Lower leg skin (tissue), 4 donors: Measurements from ENCODE around the gene GSN. TPM values are rescaled to one million over a fixed set of nuclear protein-coding genes. Genes with fewer than 3 reads are reported as not detected.

Source experiments
- DNase-seq, 2 donors: peaks; one replicate each; pipeline ENCODE4 v3.0.0-alpha.2; 2019; ENCODE audit warnings: low spot score in 2 of 2
- H3K4me3 ChIP-seq: fragments of 200-600 bp; sonication (generic); 2 replicates; pipeline ENCODE4 v1.5.1; 2017; ENCODE audit warnings: mild to moderate bottlenecking, low read depth; ENCODE audit not compliant: poor library complexity, severe bottlenecking
- POLR2A ChIP-seq, 2 donors: fragments of 450-650 bp; IDR thresholded peaks; one replicate each; pipeline ENCODE4 v1.6.1; 2016 to 2017; ENCODE audit warnings: antibody characterized with exemption in 2 of 2, mild to moderate bottlenecking in 1 of 2, moderate library complexity in 1 of 2
- WGBS, 2 donors: methylation state at CpG; one replicate each; pipeline ENCODE4 v1.1.5; 2018; 5-methylcytosine and 5-hydroxymethylcytosine counted together
- intact Hi-C: fragments of 100-400 bp; cut with DNase I; formaldehyde crosslinking; loops from one replicate; pipeline ENCODE4 v1.15.0; 2023; ENCODE audit warnings: low total_unique reads
- total RNA-seq, 4 donors: library from RNA; depleted of rRNA; stranded (reverse); fragments of >200 nt; gene quantifications; one replicate each; pipeline ENCODE4 v1.1.0, GENCODE V29; 2016
- TF ChIP-seq, protein P1 (sequence below), 3 donors: fragments of 450-650 bp; IDR thresholded peaks; one replicate each; pipeline ENCODE4 v1.5.1; 2016; ENCODE audit warnings: antibody characterized with exemption in 3 of 3, mild to moderate bottlenecking in 3 of 3, moderate library complexity in 2 of 3

The GSN gene
- total RNA-seq, 4 donors from 2014 or later, result 835 to 2,031 (median 1,042) TPM

DNA sequence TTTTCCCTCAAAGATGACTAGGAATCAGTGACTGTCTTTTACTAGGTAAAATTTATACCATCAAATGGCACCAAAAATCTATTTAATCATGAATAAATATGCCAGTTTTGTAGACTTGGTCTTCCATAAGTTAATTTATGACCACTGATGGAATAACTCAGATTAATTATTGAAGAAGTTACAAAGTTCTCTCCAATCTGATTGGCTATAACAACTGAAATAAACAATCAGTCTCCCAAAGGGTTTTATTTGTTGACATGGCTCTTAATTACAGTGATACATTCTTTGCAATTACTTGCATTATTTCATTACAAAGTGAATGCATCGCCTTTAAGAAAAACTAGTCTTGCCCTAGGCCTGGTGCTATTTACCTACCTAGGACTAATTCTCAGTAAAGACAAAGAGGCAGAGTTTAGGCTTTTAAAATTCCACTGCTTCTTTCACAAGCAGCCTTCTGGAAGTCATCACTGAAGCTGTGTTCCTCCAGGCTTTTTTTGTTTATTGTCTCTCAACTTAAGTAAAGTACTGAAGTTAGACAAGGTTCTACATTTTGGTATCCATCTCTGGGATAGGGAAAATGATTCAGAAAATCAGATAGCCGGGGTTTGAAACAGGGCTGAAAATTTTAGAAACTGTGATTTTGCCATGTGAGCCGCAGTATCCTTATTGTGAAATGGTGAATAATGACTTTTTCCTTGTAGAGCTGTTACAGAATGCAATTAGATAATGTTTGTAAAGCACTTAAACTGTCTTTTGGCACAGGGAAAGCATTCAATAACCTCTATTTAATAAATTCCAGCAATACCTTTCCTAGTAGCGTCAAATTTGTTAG lies 99.6 kb downstream of the GSN start:
- intact Hi-C loops, result loop anchor here (5.0 kb wide), 1 partner anchor 40 kb away; no protein-coding TSS in a partner anchor
- 23 to 25% methylated on average over 4 of the region's 4 CpGs for WGBS, 2 donors
- DNase-seq, result no peak

DNA sequence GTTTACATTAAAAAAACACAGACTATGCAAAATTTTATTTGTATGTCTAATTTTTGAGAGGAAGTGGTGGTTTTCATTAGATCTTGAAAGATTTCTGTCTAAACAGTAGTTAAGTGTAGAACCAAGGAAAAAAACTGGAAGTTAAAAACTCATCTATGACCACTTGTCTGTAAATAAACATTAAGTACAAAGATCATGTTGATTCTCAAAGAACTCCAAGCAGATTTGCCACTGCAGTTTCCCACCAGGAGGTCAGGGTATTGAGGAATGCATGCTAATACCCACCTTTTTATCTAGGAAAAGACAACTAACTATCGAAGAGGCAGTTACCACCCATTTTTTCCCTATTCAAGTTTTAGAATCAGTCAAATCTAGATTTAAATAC lies 100.2 kb downstream of the GSN start:
- H3K4me3 ChIP-seq, result no peak overlapping the region
- 52 to 53% methylated on average over 1 of the region's 1 CpG for WGBS, 2 donors
- TF ChIP-seq, protein P1, sequence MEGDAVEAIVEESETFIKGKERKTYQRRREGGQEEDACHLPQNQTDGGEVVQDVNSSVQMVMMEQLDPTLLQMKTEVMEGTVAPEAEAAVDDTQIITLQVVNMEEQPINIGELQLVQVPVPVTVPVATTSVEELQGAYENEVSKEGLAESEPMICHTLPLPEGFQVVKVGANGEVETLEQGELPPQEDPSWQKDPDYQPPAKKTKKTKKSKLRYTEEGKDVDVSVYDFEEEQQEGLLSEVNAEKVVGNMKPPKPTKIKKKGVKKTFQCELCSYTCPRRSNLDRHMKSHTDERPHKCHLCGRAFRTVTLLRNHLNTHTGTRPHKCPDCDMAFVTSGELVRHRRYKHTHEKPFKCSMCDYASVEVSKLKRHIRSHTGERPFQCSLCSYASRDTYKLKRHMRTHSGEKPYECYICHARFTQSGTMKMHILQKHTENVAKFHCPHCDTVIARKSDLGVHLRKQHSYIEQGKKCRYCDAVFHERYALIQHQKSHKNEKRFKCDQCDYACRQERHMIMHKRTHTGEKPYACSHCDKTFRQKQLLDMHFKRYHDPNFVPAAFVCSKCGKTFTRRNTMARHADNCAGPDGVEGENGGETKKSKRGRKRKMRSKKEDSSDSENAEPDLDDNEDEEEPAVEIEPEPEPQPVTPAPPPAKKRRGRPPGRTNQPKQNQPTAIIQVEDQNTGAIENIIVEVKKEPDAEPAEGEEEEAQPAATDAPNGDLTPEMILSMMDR (IDR thresholded peaks at IDR 0.05), result no peak
- no peak for TF ChIP-seq POLR2A (IDR thresholded peaks at IDR 0.05)
- intact Hi-C loops, result loop anchor here (5.0 kb wide), 1 partner anchor 41 kb away; no protein-coding TSS in a partner anchor
- no peak for DNase-seq

More for the DNA sequence above, 99.6 kb downstream of the GSN start:
- no peak overlapping the region for H3K4me3 ChIP-seq
- no peak for TF ChIP-seq POLR2A (IDR thresholded peaks at IDR 0.05)
- TF ChIP-seq, protein P1 (IDR thresholded peaks at IDR 0.05), result no peak

DNA sequence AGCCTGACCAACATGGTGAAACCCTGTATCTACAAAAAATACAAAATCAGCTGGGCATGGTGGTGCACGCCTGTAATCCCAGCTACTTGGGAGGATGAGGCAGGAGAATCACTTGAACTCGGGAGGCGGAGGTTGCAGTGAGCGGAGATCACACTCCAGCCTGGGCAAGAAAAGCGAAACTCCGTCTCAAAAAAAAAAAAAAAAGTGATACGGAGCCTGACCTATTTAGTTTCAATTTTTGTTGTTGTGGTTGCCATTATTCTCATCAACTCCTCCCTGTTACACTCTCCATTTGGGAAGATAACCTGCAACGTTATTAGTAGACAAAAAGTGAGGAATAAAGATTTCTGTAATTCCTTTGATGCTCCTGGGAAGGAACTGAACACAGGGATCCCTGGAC lies 100.8 kb downstream of the GSN start:
- H3K4me3 ChIP-seq, result peak overlapping the region; percentile 41
- DNase-seq, result no peak
- WGBS, 2 donors, result 17 to 36% methylated on average over 8 of the region's 8 CpGs
- intact Hi-C loops, result loop anchor here (5.0 kb wide), 1 partner anchor 41 kb away; no protein-coding TSS in a partner anchor
- TF ChIP-seq, protein P1 (IDR thresholded peaks at IDR 0.05), result no peak
- no peak for TF ChIP-seq POLR2A (IDR thresholded peaks at IDR 0.05)

DNA sequence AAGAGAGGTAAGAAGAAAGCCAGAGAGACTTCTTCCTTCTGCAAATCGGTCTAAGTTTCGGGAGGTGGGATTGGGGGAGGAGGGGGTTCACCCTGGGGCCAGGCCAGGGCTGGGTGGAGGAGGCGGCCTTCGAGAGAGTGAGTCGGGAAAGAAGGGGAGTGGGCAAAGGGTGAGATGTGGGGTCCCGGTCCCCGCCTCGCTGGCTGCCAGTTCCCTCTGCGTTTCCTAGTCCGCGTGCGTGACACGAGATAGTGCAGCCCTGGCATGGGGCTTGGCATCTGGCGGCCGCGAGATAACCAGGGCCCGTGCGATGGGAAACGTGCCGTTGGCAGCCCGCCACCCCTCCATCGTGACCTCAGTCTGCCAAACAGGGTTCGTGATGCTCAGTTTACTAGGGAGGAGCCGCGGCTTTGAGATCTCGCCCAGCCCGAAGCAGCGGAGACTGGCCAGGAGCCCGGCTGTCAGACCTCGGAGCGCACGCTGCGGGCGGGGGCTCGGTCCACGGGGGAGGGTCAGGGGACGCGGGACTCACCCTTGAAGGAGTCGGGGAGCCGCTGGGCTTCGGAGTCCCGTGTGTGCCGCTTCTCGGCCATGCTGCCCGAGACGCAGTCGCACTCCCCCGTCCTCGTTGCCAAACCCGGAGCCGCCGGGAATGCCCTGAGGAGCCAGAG lies 101.8 kb downstream of the GSN start, which contains the start of gene STOM:
Gene STOM (minus strand): TSS at position 656 of the 671 bp plus-strand sequence. CDS start 63 bp downstream, at position 593.
- 1% methylated on average over 23 to 32 of the region's 52 CpGs for WGBS, 2 donors
- H3K4me3 ChIP-seq, result peak within 1 kb of the TSS; percentile 41
- intact Hi-C loops, result loop anchor here (5.0 kb wide), 1 partner anchor 42 kb away; no protein-coding TSS in a partner anchor
- TF ChIP-seq, protein P1 (IDR thresholded peaks at IDR 0.05), result no peak
- TF ChIP-seq POLR2A (IDR thresholded peaks at IDR 0.05), result peak in 1 of 2 donors; percentile 98
- DNase-seq, result peak; percentile 96 to 99

DNA sequence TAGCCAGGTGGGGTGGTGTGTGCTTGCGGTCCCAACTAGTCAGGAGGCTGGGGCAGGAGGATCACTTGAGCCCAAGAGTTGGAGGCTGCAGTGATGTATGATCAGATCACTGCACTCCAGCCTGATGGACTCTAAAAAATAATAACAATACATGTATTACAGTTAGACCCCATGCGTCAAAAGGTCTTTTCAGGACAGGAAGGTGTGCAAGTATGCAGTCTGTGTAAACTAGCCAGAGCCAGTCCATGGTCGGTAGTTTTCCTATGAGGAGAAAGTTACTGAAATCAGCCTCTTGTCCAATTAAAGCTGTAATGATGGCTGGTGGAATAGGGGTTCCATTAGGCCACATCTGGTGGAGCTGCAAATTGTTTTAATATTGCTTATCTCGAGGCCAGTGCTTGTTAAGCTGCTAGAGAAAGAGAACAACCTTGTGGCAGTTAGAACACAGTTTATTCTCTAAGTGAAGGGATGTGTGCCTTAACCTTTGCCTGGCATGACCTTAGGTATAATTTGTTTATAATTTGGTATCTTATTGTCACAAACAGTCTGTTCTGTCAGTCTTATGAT lies 103.6 kb downstream of the GSN start:
- WGBS, 2 donors, result 66 to 71% methylated on average over 4 of the region's 4 CpGs
- intact Hi-C loops, result no loop called here
- TF ChIP-seq POLR2A (IDR thresholded peaks at IDR 0.05), result no peak
- TF ChIP-seq, protein P1 (IDR thresholded peaks at IDR 0.05), result no peak
- no peak overlapping the region for H3K4me3 ChIP-seq
- no peak for DNase-seq
